Endodermal cell (in vitro differentiated cells): ENCODE results near the gene LAMA2. TPM values are rescaled to one million over a fixed set of nuclear protein-coding genes. Genes with fewer than 3 reads are reported as not detected.

Experiments used
- DNase-seq: peaks from one replicate; pipeline ENCODE4 v3.0.0-alpha.2; 2017
- H3K27ac ChIP-seq: 2 replicates; pipeline ENCODE4 v1.5.1; 2013; ENCODE audit warnings: mild to moderate bottlenecking, low read depth, low read length, moderate library complexity
- H3K27me3 ChIP-seq: 2 replicates; pipeline ENCODE4 v1.6.1; 2013; ENCODE audit warnings: mild to moderate bottlenecking, low read length, moderate library complexity; ENCODE audit not compliant: insufficient read depth, control insufficient read depth, poor library complexity, severe bottlenecking
- H3K36me3 ChIP-seq: 2 replicates; pipeline ENCODE4 v1.7.0; 2013; ENCODE audit warnings: mild to moderate bottlenecking, low read length, moderate library complexity; ENCODE audit not compliant: control insufficient read depth, insufficient read depth
- H3K4me1 ChIP-seq: one replicate; pipeline ENCODE4 v1.7.0; 2013; ENCODE audit warnings: low read length; ENCODE audit not compliant: control insufficient read depth, insufficient read depth
- H3K4me3 ChIP-seq: 2 replicates; pipeline ENCODE4 v1.5.1; 2013; ENCODE audit warnings: mild to moderate bottlenecking, low read length, moderate library complexity
- H3K9ac ChIP-seq: 2 replicates; pipeline ENCODE4 v1.6.1; 2013; ENCODE audit warnings: mild to moderate bottlenecking, low read length, moderate library complexity; ENCODE audit not compliant: poor library complexity, severe bottlenecking; ENCODE audit errors: extremely low read depth
- H3K9me3 ChIP-seq: 2 replicates; pipeline ENCODE4 v1.6.1; 2013; ENCODE audit warnings: mild to moderate bottlenecking, low read length, moderate library complexity; ENCODE audit not compliant: control insufficient read depth
- H3K27ac Mint-ChIP-seq: 2 replicates; pipeline ENCODE4 v1.8.0; 2020; ENCODE audit warnings: mixed read lengths
- H3K27me3 Mint-ChIP-seq: 2 replicates; pipeline ENCODE4 v1.8.0; 2021; ENCODE audit warnings: mild to moderate bottlenecking, mixed read lengths; ENCODE audit not compliant: insufficient read depth
- H3K36me3 Mint-ChIP-seq: 2 replicates; pipeline ENCODE4 v1.8.0; 2020; ENCODE audit warnings: low read depth, mixed read lengths
- H3K4me1 Mint-ChIP-seq: 2 replicates; pipeline ENCODE4 v1.8.0; 2020; ENCODE audit warnings: mixed read lengths
- H3K4me3 Mint-ChIP-seq: 2 replicates; pipeline ENCODE4 v1.8.0; 2020; ENCODE audit warnings: mild to moderate bottlenecking, moderate library complexity, mixed read lengths
- H3K9me3 Mint-ChIP-seq: 2 replicates; pipeline ENCODE4 v1.8.0; 2020; ENCODE audit warnings: mild to moderate bottlenecking, mixed read lengths
- CTCF ChIP-seq: fragments of 200-600 bp; sonication (generic); conservative IDR thresholded peaks from 2 replicates; pipeline ENCODE4 v1.5.0; 2021; ENCODE audit warnings: antibody characterized with exemption, mild to moderate bottlenecking
- WGBS, 2 experiments: methylation state at CpG; one replicate each; pipeline versions ENCODE4 v1.1.5 to v1.1.7; 2013; ENCODE audit warnings: missing lambda C conversion rate in 2 of 2, mixed read lengths in 1 of 2; ENCODE audit not compliant: insufficient coverage in 1 of 2, insufficient read length in 1 of 2; 5-methylcytosine and 5-hydroxymethylcytosine counted together
- total RNA-seq, 2 donors: library from RNA; stranded (reverse); fragmentation: NEBNext Ultra II Directional in 1 of 2; extraction: Animal tissue kit (Norgen Biotek cat#: 25700) in 1 of 2; gene quantifications; 2 replicates in 1 of 2; 3 replicates in 1 of 2; pipeline ENCODE4 v1.2.1, GENCODE V29; 2021

Gene LAMA2
- total RNA-seq, 2 donors from 2014 or later, result 2.3 to 4.1 TPM

- WGBS, 2 experiments, result 95 to 96% methylated on average over 3 to 5 of the region's 5 CpGs
- H3K27me3 ChIP-seq, result no peaks in the 10 kb centered on the region
- no peak overlapping the region for H3K4me3 ChIP-seq
- no peaks in the 10 kb centered on the region for H3K27me3 Mint-ChIP-seq
- H3K9ac ChIP-seq, result no peak overlapping the region
- H3K4me3 Mint-ChIP-seq, result no peak overlapping the region
- H3K4me1 Mint-ChIP-seq, result peaks cover 7% of the 10 kb centered on the region
- H3K27ac Mint-ChIP-seq, result no peak overlapping the region
- no peaks in the 10 kb centered on the region for H3K9me3 Mint-ChIP-seq
- no peak for DNase-seq
- no peaks in the 10 kb centered on the region for H3K36me3 ChIP-seq
- H3K27ac ChIP-seq, result no peak overlapping the region
- no peak for TF ChIP-seq CTCF
- no peaks in the 10 kb centered on the region for H3K36me3 Mint-ChIP-seq
- H3K4me1 ChIP-seq, result no peaks in the 10 kb centered on the region
- no peaks in the 10 kb centered on the region for H3K9me3 ChIP-seq
Observed at GRCh38 chr6:129324345-129324744, 441.4 kb downstream of the LAMA2 start.

GRCh38 chr6:129329678-129330077 is 446.7 kb downstream of the LAMA2 start:
- no peak for DNase-seq
- H3K4me3 Mint-ChIP-seq, result no peak overlapping the region
- no peaks in the 10 kb centered on the region for H3K4me1 ChIP-seq
- no peak overlapping the region for H3K27ac Mint-ChIP-seq
- TF ChIP-seq CTCF, result no peak
- 86 to 92% methylated on average over 2 to 4 of the region's 4 CpGs for WGBS, 2 experiments
- no peaks in the 10 kb centered on the region for H3K4me1 Mint-ChIP-seq
- no peaks in the 10 kb centered on the region for H3K27me3 Mint-ChIP-seq
- no peak overlapping the region for H3K27ac ChIP-seq
- no peak overlapping the region for H3K9ac ChIP-seq
- no peaks in the 10 kb centered on the region for H3K27me3 ChIP-seq
- H3K36me3 Mint-ChIP-seq, result no peaks in the 10 kb centered on the region
- H3K4me3 ChIP-seq, result no peak overlapping the region
- no peaks in the 10 kb centered on the region for H3K36me3 ChIP-seq
- no peaks in the 10 kb centered on the region for H3K9me3 Mint-ChIP-seq
- H3K9me3 ChIP-seq, result no peaks in the 10 kb centered on the region

DNA sequence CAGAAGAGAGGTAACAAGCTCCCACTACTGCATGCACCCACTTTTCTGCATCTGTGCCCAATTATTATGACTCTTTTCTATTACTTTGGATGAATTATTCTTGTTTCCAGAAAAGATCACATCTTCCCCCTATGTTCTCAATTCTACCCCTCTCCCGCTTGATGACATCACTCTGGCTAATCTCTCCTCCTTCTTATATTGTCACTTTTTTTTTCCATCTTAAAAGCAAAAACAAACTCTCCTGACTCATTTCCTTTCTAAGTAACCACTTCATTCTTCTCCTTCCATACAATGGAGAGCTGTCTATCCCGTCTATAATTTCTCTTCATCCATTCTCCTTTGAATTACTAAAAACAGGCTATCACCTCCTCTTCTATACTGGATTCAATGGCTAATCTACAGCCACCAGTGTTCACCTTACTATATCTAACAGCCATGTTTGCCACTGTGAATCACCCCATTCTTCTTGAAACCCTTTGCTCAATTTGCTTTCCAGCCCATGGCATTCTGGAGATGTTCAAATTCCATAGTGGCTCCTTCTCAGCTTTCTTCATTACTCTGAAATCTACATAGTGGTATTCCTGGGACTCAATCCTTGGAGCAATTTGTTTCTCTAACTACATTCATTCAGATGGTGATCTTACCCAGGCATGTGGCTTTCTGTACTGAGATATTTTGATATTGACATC is 448.7 kb downstream of the LAMA2 start:
- no peak overlapping the region for H3K9ac ChIP-seq

More for the DNA sequence above, 448.7 kb downstream of the LAMA2 start:
- DNase-seq, result no peak
- Histone ChIP-seq H3K9me3 (no peaks in the 10 kb centered on the region), H3K4me3 (no peak overlapping the region), H3K36me3 (no peaks in the 10 kb centered on the region), H3K4me1 (no peaks in the 10 kb centered on the region), H3K27ac (no peak overlapping the region), H3K27me3 (no peaks in the 10 kb centered on the region)
- TF ChIP-seq CTCF, result no peak
- 81 to 88% methylated on average over 2 of the region's 2 CpGs for WGBS, 2 experiments
- Mint-ChIP-seq H3K4me1 (no peaks in the 10 kb centered on the region), H3K27ac (no peak overlapping the region), H3K4me3 (no peak overlapping the region), H3K27me3 (no peaks in the 10 kb centered on the region), H3K36me3 (no peaks in the 10 kb centered on the region), H3K9me3 (no peaks in the 10 kb centered on the region)
